Measurements from ENCODE around the gene C1orf141.
"Not testable (repeated sequence)": the region's sequence is repeated elsewhere in the genome, so short reads cannot be mapped to it uniquely, and the experiment has no call there.

Gene C1orf141

DNA sequence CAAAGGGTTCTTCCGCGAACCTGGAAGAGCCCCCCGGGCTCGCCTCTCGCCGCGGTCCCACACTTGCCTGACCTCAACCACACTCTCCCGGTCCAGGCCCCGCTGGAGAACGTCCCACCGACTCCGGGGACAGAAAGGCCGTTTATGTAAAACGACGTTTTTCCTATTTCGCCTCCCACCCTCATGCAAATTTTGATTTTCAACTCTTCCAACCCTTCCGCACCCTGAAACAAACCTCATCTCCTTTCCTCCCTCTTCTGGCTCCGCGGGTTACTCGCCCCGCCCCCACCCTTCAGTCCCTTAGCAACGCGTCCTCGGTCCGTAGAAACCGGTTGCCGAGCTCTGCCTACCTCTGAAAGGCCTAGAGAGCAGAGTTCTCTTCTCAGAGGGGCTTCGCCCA, at the start of gene C1orf141:
TSS of gene C1orf141 (minus strand) at position 276 of the 400 bp plus-strand sequence. CDS start 7,730 bp downstream, outside the sequence.
- DNase-seq (ENCODE audit: low read depth), result peak; percentile 11

- no peak for DNase-seq (ENCODE audit: low read depth)
Observed at GRCh38 chr1:67175530-67176087, 40.8 kb upstream of the C1orf141 start.

- no peak for DNase-seq (ENCODE audit: low read depth)
Observed at GRCh38 chr1:67174716-67175284, 40.0 kb upstream of the C1orf141 start.

- DNase-seq (ENCODE audit: low read depth), result no peak
Observed at GRCh38 chr1:67173988-67174387, 39.2 kb upstream of the C1orf141 start.

DNA sequence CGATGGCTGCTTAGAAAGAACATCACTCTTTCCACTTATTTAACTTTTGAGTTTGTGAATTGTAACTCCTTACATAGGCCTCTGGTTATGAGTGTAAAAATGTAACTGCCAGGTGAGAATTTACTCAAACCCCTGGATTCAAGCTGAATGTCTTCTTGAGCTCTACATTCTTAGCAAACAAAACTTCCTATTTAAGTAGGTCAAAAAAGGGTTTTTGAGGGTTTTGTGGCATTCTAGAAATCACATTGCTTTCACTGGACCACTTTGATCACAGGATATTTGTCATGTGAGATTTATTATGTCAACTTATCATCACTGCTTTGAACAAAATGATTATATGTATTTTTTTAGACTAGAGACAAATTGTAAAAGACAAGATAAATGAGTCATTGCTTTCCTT, 37.2 kb upstream of the C1orf141 start:
- no peak for DNase-seq (ENCODE audit: low read depth)

GRCh38 chr1:67171574-67171955, 36.8 kb upstream of the C1orf141 start:
- DNase-seq (ENCODE audit: low read depth), result no peak

DNA sequence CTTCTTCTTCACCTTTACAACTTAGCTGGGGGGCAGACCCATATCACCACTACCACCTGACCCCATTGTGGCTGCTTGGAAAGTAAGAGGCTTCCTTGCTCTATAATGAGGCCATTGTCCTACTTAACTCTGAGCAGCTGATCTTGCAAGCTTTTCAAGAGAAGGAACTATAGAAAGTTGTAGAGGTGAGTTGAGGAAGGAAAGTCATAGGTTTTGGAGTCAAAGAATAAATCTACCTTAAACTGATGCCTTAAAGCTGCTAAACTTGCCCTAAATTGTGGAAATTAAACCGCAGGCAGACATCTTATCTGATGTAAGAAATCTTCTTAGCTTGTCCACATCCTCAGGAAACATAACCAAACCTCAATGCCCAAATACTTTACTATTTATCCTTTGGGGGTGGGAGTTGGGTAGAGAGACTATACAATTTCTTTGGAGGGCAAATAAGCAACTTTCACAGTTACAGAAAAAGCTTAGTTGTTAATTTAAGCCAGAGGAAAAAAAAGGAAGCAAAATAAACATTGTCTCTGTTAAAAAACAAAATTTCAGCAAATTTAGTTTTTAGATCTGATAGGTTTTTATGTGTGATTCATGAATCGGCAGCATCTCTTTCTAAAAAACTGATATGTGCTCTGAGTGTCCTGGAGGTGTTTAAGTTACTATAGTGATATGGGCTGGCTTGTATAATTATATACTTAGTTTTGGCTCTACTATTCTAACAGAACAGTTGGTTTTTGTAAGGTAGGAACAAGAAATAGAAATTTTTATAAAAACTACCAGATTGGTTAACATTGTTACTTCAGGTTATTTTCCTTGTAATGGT, 36.2 kb upstream of the C1orf141 start:
- DNase-seq (ENCODE audit: low read depth), result no peak

DNA sequence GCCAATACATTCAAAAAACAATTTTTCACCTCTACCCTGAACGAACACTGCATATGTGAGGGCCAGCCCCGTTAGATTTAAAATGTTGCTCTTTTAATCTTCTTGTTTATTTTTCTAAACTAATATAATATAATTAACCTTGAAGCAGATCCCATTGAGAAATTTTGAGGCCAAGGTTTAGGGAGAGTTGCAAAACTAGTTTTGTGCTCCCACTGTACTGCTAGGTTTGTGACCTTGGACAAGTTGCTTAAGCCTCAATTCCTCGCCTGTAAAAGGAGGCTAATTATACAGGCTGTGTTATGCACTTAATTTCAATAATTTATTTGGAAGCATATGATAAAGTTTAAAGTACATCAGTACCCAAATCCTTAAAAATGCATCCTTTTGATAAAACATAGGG, 35.2 kb upstream of the C1orf141 start:
- DNase-seq (ENCODE audit: low read depth), result no peak

DNA sequence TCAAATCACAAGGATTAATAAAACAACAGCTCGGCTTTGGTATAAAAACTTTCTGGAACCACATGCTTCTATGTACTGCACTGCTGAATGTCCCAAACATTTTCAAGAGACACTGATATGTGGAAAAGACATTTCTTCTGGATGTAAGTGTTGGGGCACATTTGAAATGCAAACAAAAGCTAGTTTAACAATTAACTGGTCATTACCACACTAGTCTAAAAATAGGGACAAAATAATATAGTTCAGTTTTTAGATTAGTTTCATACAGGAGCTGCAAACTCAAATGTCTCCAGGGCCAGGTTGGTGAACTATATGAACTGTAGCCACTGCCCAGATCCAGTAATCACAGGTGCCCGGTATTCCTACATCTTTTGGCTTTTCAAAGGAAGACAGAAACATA, 34.7 kb upstream of the C1orf141 start:
- DNase-seq (ENCODE audit: low read depth), result no peak

GRCh38 chr1:67166196-67166595, 31.4 kb upstream of the C1orf141 start, which contains the start of gene IL23R:
Gene IL23R, plus strand, starts transcription at chr1:67166454. Its CDS starts 1,667 bp downstream, at chr1:67168121.
- no peak for DNase-seq (ENCODE audit: low read depth)

DNA sequence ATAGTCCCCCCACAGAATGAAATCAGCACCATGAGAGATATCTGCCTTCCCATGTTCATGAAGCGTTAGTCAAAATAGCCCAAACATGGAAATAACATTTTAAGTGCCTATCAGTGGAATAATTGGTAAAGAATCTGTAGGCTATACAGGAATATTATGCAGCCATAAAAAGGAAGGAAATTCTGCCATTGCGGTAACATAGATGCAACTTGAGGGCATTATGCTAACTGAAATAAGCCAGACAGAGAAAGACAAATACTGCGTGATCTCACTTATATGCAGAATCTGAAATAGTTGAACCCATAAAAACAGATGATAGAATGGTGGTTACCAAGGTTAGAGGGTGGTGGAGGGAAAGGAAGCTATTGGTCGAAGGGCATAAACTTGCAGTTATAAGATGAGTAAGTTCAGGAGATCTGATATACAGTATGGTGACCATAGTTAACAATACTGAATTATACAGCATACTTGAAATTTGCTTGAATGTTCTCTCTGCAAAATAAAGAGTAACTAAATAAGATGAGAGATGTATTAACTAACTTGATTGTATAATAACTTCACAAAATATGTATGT, 30.8 kb upstream of the C1orf141 start:
- no peak for DNase-seq (ENCODE audit: low read depth)

- peak; percentile 62 for DNase-seq (ENCODE audit: low read depth)
Observed at GRCh38 chr1:67162954-67163353, 28.2 kb upstream of the C1orf141 start.

DNA sequence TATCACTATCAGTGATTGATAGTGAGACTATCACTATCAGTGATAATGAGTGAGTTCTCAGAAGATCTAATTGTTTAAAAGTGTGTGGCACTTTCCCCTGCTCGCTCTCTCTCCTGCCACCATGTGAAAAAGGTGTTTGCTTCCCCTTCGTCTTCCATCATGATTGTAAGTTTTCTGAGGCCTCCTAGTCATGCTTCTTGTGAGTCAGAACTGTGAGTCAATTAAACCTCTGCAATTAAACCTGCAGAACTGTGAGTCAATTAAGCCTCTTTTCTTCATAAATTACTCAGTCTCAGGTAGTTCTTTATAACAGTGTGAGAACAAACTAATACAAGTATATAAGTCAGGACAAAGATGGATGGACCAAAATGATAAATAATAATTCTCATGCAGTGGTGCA, 24.5 kb upstream of the C1orf141 start:
- DNase-seq (ENCODE audit: low read depth), result no peak

DNA sequence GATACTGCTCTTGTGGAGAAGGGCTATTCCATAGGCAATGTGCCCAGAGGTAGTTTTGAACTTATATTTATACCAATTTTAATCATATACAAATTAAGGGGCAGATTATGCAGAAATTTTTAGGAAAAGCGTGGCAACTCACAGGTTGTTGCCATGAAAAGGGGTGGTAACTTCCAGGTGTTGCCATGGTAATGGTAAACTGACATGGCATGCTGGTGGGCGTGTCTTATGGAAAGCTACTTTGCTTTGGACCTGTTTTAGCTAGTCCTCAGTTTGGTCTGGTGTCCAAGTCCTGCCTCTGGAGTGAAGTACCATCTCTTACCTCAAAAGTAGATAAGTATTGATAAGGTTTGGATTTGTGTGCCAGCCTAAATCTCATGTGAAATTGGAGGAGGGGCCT, 23.6 kb upstream of the C1orf141 start:
- DNase-seq (ENCODE audit: low read depth), result no peak

DNA sequence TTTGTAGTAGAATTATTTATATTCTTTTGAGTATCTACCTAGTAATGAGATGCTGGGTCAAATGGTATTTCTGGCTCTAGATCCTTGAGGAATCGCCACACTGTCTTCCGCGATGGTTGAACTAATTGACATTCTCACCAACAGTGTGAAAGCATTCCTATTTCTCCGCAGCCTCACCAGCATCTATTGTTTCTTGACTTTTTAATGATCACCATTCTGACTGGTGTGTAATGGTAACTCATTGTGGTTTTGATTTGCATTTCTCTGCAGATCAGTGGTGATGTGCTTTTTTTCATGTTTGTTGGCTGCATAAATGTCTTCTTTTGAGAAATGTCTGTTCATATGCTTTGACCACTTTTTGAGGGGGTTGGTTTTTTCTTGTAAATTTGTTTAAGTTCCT, 16.2 kb upstream of the C1orf141 start:
- DNase-seq (ENCODE audit: low read depth), result no peak

DNA sequence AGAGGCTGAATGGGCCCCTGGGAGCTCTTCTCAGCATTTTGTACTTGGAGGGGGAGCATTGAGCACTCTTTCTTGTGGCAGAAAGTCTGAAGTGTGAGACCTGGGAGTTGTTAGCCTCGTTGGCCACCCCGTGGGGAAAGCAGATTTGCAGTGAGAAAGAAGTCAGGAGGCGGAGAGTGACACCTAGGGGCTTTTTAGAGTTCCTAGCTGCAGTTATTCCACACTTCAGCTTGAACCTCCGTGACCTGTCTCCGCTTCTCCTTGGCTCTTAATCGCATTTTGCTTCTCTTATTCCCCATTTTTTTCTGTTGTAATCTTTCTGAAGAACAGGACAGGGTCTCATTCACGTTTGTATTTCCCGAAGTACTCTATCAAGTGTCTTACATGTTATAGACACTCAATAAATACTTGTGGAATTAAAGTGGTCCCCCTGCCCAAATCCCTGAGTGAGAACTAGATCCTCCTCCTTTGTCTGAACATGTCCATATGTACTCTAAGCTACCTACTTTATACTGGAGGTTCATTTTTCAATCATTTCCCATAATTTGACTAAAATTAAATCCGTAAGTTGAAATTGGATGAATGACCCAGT, 14.5 kb upstream of the C1orf141 start:
- DNase-seq (ENCODE audit: low read depth), result peak; percentile 85

DNA sequence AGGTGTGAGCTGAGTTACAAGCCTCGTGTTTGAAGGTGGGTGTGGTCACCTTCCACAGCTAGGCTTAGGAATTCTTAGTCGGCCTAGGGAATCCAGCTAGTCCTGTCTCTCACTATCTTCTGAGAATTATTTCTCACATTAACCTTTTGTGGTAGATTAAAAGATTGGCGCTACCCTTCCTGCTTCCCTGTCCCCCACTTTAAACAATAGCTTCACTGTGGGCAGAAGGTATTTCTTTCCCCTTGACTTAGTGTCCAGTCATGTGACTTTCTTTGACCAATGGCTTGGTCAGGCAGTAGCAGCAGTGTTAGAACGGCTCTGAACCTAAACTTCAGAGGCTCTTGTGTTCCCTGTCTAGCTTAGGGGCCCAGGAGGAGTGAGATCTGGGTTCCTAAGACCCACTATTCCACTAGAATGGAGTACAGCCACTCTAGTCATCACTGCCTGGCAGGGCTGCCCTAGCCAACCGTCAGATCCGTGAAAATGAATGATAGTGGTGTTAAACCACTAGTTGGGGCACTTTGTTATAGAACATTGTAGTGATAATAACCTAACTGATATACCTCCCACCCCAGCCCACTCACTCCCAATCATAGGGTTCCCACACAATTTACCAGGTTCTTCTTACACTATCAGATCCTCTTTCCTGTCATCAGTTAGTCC, 13.9 kb upstream of the C1orf141 start:
- DNase-seq (ENCODE audit: low read depth), result peak; percentile 11

GRCh38 chr1:67147973-67148372, 13.2 kb upstream of the C1orf141 start:
- not testable (repeated sequence) for DNase-seq (ENCODE audit: low read depth)

DNA sequence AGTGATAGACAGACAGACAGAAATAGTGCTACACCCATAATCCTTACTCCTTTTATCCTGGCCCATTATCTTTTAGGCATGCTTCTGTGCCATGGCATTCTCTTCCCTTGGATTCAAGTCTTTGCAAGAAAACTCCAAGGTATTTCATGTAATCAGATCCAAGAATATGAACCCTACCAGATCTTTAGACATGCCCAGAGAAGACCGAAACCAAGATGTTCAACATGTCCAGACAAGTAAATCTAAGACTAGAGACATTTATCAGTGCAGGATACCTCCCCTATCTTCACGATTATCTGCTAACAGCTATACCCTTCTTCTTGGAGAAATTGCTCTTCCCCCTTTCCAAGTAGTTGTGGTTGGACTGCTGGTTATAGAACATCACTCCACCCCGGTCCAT, 11.8 kb upstream of the C1orf141 start:
- no peak for DNase-seq (ENCODE audit: low read depth)

- DNase-seq (ENCODE audit: low read depth), result no peak
Observed at GRCh38 chr1:67146101-67146500, 11.3 kb upstream of the C1orf141 start.

DNA sequence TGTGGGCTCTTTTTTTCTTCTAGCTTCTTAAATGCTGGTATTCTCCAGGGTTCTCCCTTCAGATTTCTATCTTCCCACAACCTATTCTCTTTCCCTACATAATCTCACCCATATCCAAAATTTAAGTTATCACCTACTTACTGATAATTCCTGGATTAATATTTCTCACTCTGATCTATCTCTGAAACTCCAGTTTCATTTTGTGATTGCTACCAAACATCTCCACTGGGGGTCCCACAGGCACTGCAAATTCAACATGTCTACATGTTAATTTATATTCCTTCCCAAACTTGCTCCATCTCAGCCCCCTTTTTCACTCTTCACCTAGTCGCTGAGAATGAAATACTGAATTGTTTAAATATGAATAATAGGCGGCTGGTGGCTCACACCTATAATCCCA, 9.9 kb upstream of the C1orf141 start:
- peak; percentile 17 for DNase-seq (ENCODE audit: low read depth)

GRCh38 chr1:67143966-67144365, 9.2 kb upstream of the C1orf141 start:
- DNase-seq (ENCODE audit: low read depth), result no peak
